HEK293 (cell line): ENCODE results near the gene SURF4.

Experiments used
- CTCF ChIA-PET: fragments of 350-600 bp; formaldehyde crosslinking; extraction: SDS; loops from one replicate; lab custom pipeline; 2021; ENCODE audit warnings: antibody characterized with exemption; lab: Yijun Ruan, JAX
- POLR2A ChIA-PET: fragments of 300-600 bp; formaldehyde crosslinking; extraction: SDS; loops from one replicate; lab custom pipeline; 2020; ENCODE audit warnings: antibody characterized with exemption, inconsistent platforms; lab: Yijun Ruan, JAX
- H3K27ac ChIP-seq: fragments of 200-500 bp; sonication (Bioruptor generic); 2 replicates; pipeline ENCODE4 v1.5.1; 2014; ENCODE audit warnings: low read depth, low read length, control low read depth, inconsistent platforms; ENCODE audit errors: extremely low read depth
- H3K36me3 ChIP-seq, 2 experiments: fragments of 200-500 bp in 1 of 2; sonication (Bioruptor generic) in 1 of 2; 1 replicate in 1 of 2; 2 replicates in 1 of 2; pipeline ENCODE4 v1.5.1; 2014 to 2017; ENCODE audit warnings: inconsistent platforms in 2 of 2, low read length in 2 of 2; ENCODE audit not compliant: control insufficient read depth in 2 of 2, insufficient read depth in 1 of 2
- H3K4me1 ChIP-seq: fragments of 200-500 bp; sonication (Bioruptor generic); 2 replicates; pipeline ENCODE4 v1.5.1; 2014; ENCODE audit warnings: mild to moderate bottlenecking, low read length, inconsistent platforms; ENCODE audit not compliant: control insufficient read depth, insufficient read depth
- H3K4me3 ChIP-seq: 2 replicates; pipeline ENCODE4 v1.5.1; 2011; ENCODE audit warnings: low read depth, mild to moderate bottlenecking, control low read depth, low read length, moderate library complexity
- H3K9me3 ChIP-seq: fragments of 200-500 bp; sonication (Bioruptor generic); 2 replicates; pipeline ENCODE4 v1.5.1; 2014; ENCODE audit warnings: low read depth, low read length, inconsistent platforms; ENCODE audit not compliant: control insufficient read depth, insufficient read depth
- GLI2 ChIP-seq: fragments of 450-650 bp; formaldehyde crosslinking; IDR thresholded peaks from 2 replicates; pipeline ENCODE4; 2017; ENCODE audit warnings: missing biosample characterization, missing genetic modification characterization, low read depth, borderline replicate concordance
- GLI4 ChIP-seq: fragments of 450-650 bp; formaldehyde crosslinking; IDR thresholded peaks from 2 replicates; pipeline ENCODE4 v1.5.1; 2016; ENCODE audit warnings: missing biosample characterization, missing genetic modification characterization
- HOXD13 ChIP-seq: sonication (generic); formaldehyde crosslinking; IDR thresholded peaks from 2 replicates; pipeline ENCODE4 v1.8.0; 2022; ENCODE audit warnings: missing genetic modification reagents, borderline replicate concordance
- KLF8 ChIP-seq: fragments of 450-650 bp; formaldehyde crosslinking; IDR thresholded peaks from 2 replicates; pipeline ENCODE4 v1.5.1; 2016; ENCODE audit warnings: missing biosample characterization, missing genetic modification characterization
- SETDB1 ChIP-seq: IDR thresholded peaks from one replicate; pipeline ENCODE4 v1.6.1; 2017; ENCODE audit warnings: mild to moderate bottlenecking, low read length, moderate library complexity, mixed read lengths; ENCODE audit not compliant: insufficient read length
- WT1 ChIP-seq: fragments of 450-650 bp; formaldehyde crosslinking; IDR thresholded peaks from 2 replicates; pipeline ENCODE4 v1.5.1; 2016; ENCODE audit warnings: missing biosample characterization, missing genetic modification characterization
- ZEB2 ChIP-seq: fragments of 450-650 bp; formaldehyde crosslinking; IDR thresholded peaks from 2 replicates; pipeline ENCODE4 v1.5.1; 2016; ENCODE audit warnings: missing biosample characterization, missing genetic modification characterization
- ZFP3 ChIP-seq: fragments of 450-650 bp; formaldehyde crosslinking; IDR thresholded peaks from 2 replicates; pipeline ENCODE4 v1.5.1; 2016; ENCODE audit warnings: low read depth, missing biosample characterization, missing genetic modification characterization
- ZFP41 ChIP-seq: fragments of 450-650 bp; formaldehyde crosslinking; IDR thresholded peaks from 2 replicates; pipeline ENCODE4 v1.5.1; 2016; ENCODE audit warnings: missing biosample characterization, missing genetic modification characterization, borderline replicate concordance
- ZNF114 ChIP-seq: fragments of 450-650 bp; formaldehyde crosslinking; IDR thresholded peaks from 2 replicates; pipeline ENCODE4 v1.5.0; 2017; ENCODE audit warnings: missing biosample characterization, missing genetic modification characterization
- ZNF121 ChIP-seq: fragments of 450-650 bp; formaldehyde crosslinking; IDR thresholded peaks from 2 replicates; pipeline ENCODE4 v1.5.1; 2016; ENCODE audit warnings: missing biosample characterization, missing genetic modification characterization
- ZNF132 ChIP-seq: fragments of 450-650 bp; formaldehyde crosslinking; IDR thresholded peaks from 2 replicates; pipeline ENCODE4 v1.5.1; 2017; ENCODE audit warnings: missing biosample characterization, missing genetic modification characterization, borderline replicate concordance
- ZNF174 ChIP-seq: fragments of 450-650 bp; formaldehyde crosslinking; IDR thresholded peaks from 2 replicates; pipeline ENCODE4 v1.5.0; 2017; ENCODE audit warnings: missing biosample characterization, mild to moderate bottlenecking, missing genetic modification characterization
- ZNF221 ChIP-seq: fragments of 450-650 bp; formaldehyde crosslinking; IDR thresholded peaks from 2 replicates; pipeline ENCODE4 v1.5.1; 2017; ENCODE audit warnings: missing biosample characterization, missing genetic modification characterization, borderline replicate concordance
- ZNF274 ChIP-seq, 2 experiments: fragments of 200-500 bp in 1 of 2; fragments of 450-650 bp in 1 of 2; sonication (Bioruptor generic) in 1 of 2; formaldehyde crosslinking in 1 of 2; IDR thresholded peaks; 2 replicates each; pipeline versions ENCODE4 v1.5.1 to v1.6.1; 2014 to 2016; ENCODE audit warnings: borderline replicate concordance in 1 of 2, inconsistent platforms in 1 of 2, low read length in 1 of 2, missing biosample characterization in 1 of 2, missing genetic modification characterization in 1 of 2
- ZNF302 ChIP-seq: fragments of 450-650 bp; formaldehyde crosslinking; IDR thresholded peaks from 2 replicates; pipeline ENCODE4 v1.5.1; 2016; ENCODE audit warnings: missing biosample characterization, missing genetic modification characterization, low read depth
- ZNF501 ChIP-seq: fragments of 450-650 bp; formaldehyde crosslinking; IDR thresholded peaks from 2 replicates; pipeline ENCODE4 v1.5.1; 2016; ENCODE audit warnings: missing biosample characterization, missing genetic modification characterization
- ZNF529 ChIP-seq: fragments of 450-650 bp; formaldehyde crosslinking; IDR thresholded peaks from 2 replicates; pipeline ENCODE4 v1.5.1; 2017; ENCODE audit warnings: missing genetic modification characterization, missing biosample characterization; ENCODE audit not compliant: insufficient replicate concordance
- ZNF530 ChIP-seq: fragments of 450-650 bp; formaldehyde crosslinking; IDR thresholded peaks from 2 replicates; pipeline ENCODE4 v1.5.1; 2016; ENCODE audit warnings: low read depth, missing biosample characterization, missing genetic modification characterization
- ZNF600 ChIP-seq: fragments of 450-650 bp; formaldehyde crosslinking; IDR thresholded peaks from 2 replicates; pipeline ENCODE4 v1.5.1; 2016; ENCODE audit warnings: missing biosample characterization, missing genetic modification characterization
- ZNF658 ChIP-seq: fragments of 450-650 bp; formaldehyde crosslinking; IDR thresholded peaks from 2 replicates; pipeline ENCODE4; 2016; ENCODE audit warnings: missing biosample characterization, missing genetic modification characterization
- ZNF677 ChIP-seq: fragments of 450-650 bp; IDR thresholded peaks from 2 replicates; pipeline ENCODE4 v1.5.0; 2018; ENCODE audit warnings: missing biosample characterization, mild to moderate bottlenecking, missing genetic modification characterization, moderate library complexity
- ZNF692 ChIP-seq: fragments of 450-650 bp; formaldehyde crosslinking; IDR thresholded peaks from 2 replicates; pipeline ENCODE4 v1.5.1; 2016; ENCODE audit warnings: missing biosample characterization, missing genetic modification characterization
- ZNF747 ChIP-seq: fragments of 450-650 bp; formaldehyde crosslinking; IDR thresholded peaks from 2 replicates; pipeline ENCODE4 v1.5.1; 2016; ENCODE audit warnings: missing biosample characterization, missing genetic modification characterization
- ZXDB ChIP-seq: fragments of 450-650 bp; formaldehyde crosslinking; IDR thresholded peaks from 2 replicates; pipeline ENCODE4 v1.5.1; 2016; ENCODE audit warnings: missing biosample characterization, missing genetic modification characterization
- TF ChIP-seq, protein P1 (sequence below): fragments of 450-650 bp; formaldehyde crosslinking; IDR thresholded peaks from 2 replicates; pipeline ENCODE4 v1.5.1; 2017; ENCODE audit warnings: missing biosample characterization, missing genetic modification characterization
- TF ChIP-seq, protein P2 (sequence below): fragments of 450-650 bp; formaldehyde crosslinking; IDR thresholded peaks from 2 replicates; pipeline ENCODE4 v1.5.1; 2016; ENCODE audit warnings: missing biosample characterization, missing genetic modification characterization, borderline replicate concordance
- TF ChIP-seq, protein P3 (sequence below): fragments of 450-650 bp; formaldehyde crosslinking; IDR thresholded peaks from 2 replicates; pipeline ENCODE4 v1.5.1; 2016; ENCODE audit warnings: missing biosample characterization, missing genetic modification characterization

SURF4 gene

GRCh38 chr9:133371261-133371711, 4.6 kb downstream of the SURF4 start (continued):
- TF ChIP-seq ZNF132 (tag by site-specific recombination) = no peak
- TF ChIP-seq ZNF677 (tag by site-specific recombination) = no peak
- TF ChIP-seq, protein P1, sequence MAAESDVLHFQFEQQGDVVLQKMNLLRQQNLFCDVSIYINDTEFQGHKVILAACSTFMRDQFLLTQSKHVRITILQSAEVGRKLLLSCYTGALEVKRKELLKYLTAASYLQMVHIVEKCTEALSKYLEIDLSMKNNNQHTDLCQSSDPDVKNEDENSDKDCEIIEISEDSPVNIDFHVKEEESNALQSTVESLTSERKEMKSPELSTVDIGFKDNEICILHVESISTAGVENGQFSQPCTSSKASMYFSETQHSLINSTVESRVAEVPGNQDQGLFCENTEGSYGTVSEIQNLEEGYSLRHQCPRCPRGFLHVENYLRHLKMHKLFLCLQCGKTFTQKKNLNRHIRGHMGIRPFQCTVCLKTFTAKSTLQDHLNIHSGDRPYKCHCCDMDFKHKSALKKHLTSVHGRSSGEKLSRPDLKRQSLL = peak; percentile 95
- no peak for TF ChIP-seq ZNF121 (tag by site-specific recombination)
- 0 out of 2 replicates have a peak, but pooled peaks have one; percentile 38 for TF ChIP-seq ZNF600 (tag by site-specific recombination)

GRCh38 chr9:133370685-133371084, 5.2 kb downstream of the SURF4 start:
- POLR2A ChIA-PET = interaction anchor here (0.9 to 3.8 kb wide), 4 partner anchors 10 to 23 kb away, joined by 3 to 24 read pairs (median 14); partner anchors contain the start of genes MED22, RPL7A, SURF1 and SURF2
- Histone ChIP-seq H3K4me1 (no peaks in the 10 kb centered on the region), H3K4me3 (no peak overlapping the region), H3K36me3 (peaks cover 7 to 72% of the 10 kb centered on the region in 2 experiments), H3K9me3 (no peaks in the 10 kb centered on the region), H3K27ac (no peak overlapping the region)
- CTCF ChIA-PET = interaction anchor here (0.5 to 2.4 kb wide), 3 partner anchors 8 to 356 kb away, joined by 4 to 9 read pairs (median 5); no protein-coding TSS in a partner anchor
- TF ChIP-seq, protein P2, sequence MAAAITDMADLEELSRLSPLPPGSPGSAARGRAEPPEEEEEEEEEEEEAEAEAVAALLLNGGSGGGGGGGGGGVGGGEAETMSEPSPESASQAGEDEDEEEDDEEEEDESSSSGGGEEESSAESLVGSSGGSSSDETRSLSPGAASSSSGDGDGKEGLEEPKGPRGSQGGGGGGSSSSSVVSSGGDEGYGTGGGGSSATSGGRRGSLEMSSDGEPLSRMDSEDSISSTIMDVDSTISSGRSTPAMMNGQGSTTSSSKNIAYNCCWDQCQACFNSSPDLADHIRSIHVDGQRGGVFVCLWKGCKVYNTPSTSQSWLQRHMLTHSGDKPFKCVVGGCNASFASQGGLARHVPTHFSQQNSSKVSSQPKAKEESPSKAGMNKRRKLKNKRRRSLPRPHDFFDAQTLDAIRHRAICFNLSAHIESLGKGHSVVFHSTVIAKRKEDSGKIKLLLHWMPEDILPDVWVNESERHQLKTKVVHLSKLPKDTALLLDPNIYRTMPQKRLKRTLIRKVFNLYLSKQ (tag by site-specific recombination) = no peak
- TF ChIP-seq ZNF302 (no peak), ZNF658 (no peak), ZNF529 (tag by site-specific recombination) (no peak), WT1 (tag by site-specific recombination) (no peak), ZEB2 (tag by site-specific recombination) (no peak), SETDB1 (no peak), ZNF692 (no peak), ZNF747 (tag by site-specific recombination) (no peak), ZXDB (tag by site-specific recombination) (no peak), HOXD13 (CRISPR knock-in tag) (no peak), ZFP41 (no peak), KLF8 (tag by site-specific recombination) (no peak)

DNA sequence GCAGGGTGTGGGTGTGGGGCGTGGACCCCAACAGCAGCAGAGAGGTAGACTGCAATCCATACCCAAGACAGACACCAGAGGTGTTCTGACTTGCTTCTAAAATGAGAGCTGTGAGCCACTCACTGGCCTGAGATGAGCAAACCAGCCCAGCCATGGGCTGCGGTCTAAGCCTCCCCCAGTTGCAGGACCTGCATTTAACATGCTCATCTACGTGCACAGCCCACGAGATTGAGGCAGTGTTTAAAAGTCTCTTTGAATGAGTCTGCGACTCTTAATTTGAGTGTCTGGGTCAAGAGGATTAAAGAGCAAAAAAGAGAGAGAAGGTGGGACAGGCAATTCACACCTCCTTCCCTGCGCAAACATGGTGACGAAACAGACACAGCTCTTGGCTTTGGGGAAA, 5.9 kb downstream of the SURF4 start:
- POLR2A ChIA-PET = interaction anchor here (0.9 to 3.8 kb wide), 4 partner anchors 9 to 22 kb away, joined by 3 to 24 read pairs (median 8); partner anchors contain the start of genes MED22, RPL7A, SURF1 and SURF2
- TF ChIP-seq ZNF274 (IDR thresholded peaks at IDR 0.05; ENCODE audit: low read length) (no peak), ZNF274 (tag by site-specific recombination; IDR thresholded peaks at IDR 0.05; ENCODE audit: borderline replicate concordance) (no peak), GLI4 (tag by site-specific recombination) (no peak), ZEB2 (tag by site-specific recombination) (no peak), ZNF221 (tag by site-specific recombination) (no peak), ZNF501 (tag by site-specific recombination) (no peak), GLI2 (no peak), ZNF174 (tag by site-specific recombination) (no peak), ZNF530 (no peak), ZNF114 (tag by site-specific recombination) (no peak), ZFP3 (tag by site-specific recombination) (no peak)
- TF ChIP-seq, protein P3, sequence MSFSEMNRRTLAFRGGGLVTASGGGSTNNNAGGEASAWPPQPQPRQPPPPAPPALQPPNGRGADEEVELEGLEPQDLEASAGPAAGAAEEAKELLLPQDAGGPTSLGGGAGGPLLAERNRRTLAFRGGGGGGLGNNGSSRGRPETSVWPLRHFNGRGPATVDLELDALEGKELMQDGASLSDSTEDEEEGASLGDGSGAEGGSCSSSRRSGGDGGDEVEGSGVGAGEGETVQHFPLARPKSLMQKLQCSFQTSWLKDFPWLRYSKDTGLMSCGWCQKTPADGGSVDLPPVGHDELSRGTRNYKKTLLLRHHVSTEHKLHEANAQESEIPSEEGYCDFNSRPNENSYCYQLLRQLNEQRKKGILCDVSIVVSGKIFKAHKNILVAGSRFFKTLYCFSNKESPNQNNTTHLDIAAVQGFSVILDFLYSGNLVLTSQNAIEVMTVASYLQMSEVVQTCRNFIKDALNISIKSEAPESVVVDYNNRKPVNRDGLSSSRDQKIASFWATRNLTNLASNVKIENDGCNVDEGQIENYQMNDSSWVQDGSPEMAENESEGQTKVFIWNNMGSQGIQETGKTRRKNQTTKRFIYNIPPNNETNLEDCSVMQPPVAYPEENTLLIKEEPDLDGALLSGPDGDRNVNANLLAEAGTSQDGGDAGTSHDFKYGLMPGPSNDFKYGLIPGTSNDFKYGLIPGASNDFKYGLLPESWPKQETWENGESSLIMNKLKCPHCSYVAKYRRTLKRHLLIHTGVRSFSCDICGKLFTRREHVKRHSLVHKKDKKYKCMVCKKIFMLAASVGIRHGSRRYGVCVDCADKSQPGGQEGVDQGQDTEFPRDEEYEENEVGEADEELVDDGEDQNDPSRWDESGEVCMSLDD = no peak

More for the DNA sequence above, 5.9 kb downstream of the SURF4 start:
- peaks cover 7 to 79% of the 10 kb centered on the region in 2 experiments for H3K36me3 ChIP-seq
- H3K4me1 ChIP-seq = no peaks in the 10 kb centered on the region
- CTCF ChIA-PET = interaction anchor here (0.6 kb wide), 1 partner anchor 28 kb away, joined by 3 read pairs; no protein-coding TSS in a partner anchor
- H3K9me3 ChIP-seq = no peaks in the 10 kb centered on the region
- H3K27ac ChIP-seq = no peak overlapping the region
- H3K4me3 ChIP-seq = no peak overlapping the region
